ENCODE measurements around the gene AKT1.

AKT1 gene

DNA sequence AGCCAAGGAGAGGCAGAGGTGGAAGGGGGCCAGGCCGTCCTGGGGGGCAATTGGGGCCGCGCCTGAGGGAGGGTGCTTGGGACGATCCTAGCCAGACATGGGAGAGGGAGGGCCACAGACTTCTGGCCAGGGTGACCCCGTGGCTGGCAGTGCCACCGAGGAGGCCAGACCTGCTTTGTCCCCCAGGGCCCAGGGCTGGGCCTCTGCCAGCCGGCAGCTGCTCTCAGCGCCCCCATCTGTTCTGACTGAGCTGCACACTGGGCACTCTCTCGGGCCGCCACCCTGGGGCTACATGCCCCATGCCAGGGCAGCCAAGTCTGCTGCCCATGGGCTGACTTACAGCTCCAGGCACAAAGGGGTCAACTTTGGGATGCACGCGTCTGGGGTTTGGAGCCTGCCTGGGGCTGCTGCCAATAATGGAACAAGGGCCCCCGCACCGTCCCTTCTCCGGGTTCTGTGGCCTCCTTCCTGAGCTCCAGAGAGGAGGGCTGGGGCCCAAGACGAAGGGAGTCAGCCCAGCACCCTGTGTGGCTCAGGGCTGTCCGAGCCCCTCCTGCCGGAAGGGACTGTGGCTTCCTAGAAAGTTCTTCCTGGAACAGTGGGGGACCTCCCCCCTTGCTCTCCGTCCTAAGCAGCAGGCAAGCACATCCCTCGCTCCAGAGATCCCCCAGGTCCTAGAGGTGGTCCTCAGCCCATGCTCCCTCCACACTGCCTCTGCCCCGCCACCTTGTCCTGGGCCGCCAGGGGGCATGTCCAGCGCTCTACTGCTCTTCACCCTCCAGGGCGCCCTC lies 70.4 kb downstream of the AKT1 start:
- H4K8ac ChIP-seq (ENCODE audit: low read depth, low read length): peak overlapping the region; percentile 92
- H3K4me2 ChIP-seq (ENCODE audit: insufficient read depth, low read length, poor library complexity, severe bottlenecking): peak overlapping the region; percentile 89
- no peaks in the 10 kb centered on the region for H3K9me3 ChIP-seq (replicated peaks in 1 of 2; ENCODE audit: control insufficient read depth in 2 of 2, insufficient read depth in 1 of 2, low read depth in 1 of 2, low read length in 2 of 2)
- no peak for DNase-seq (ENCODE audit: low spot score)
- peak overlapping the region; percentile 41 for H2BK12ac ChIP-seq (ENCODE audit: low read length)
- peak overlapping the region; percentile 72 for H4K91ac ChIP-seq (ENCODE audit: low read depth, low read length, poor library complexity)
- H3K23ac ChIP-seq (ENCODE audit: low read depth, low read length, poor library complexity): peak overlapping the region; percentile 93
- H3K36me3 ChIP-seq (replicated peaks in 1 of 2; ENCODE audit: control insufficient read depth in 2 of 2, insufficient read depth in 2 of 2, low read length in 2 of 2): peaks cover 0 to 2% of the 10 kb centered on the region in 2 donors
- H3K18ac ChIP-seq (ENCODE audit: low read length): peak overlapping the region; percentile 94
- H3K27ac ChIP-seq (replicated peaks; ENCODE audit: low read length): no peak overlapping the region
- peak overlapping the region; percentile 47 for H3K14ac ChIP-seq (ENCODE audit: low read length)
- H3K9ac ChIP-seq (ENCODE audit: low read depth, low read length, poor library complexity): peak overlapping the region; percentile 84
- peaks cover 16 to 17% of the 10 kb centered on the region in 2 donors for H3K4me1 ChIP-seq (ENCODE audit: control insufficient read depth in 2 of 2, insufficient read depth in 1 of 2, low read depth in 1 of 2, low read length in 2 of 2)
- peak overlapping the region; percentile 94 for H2BK15ac ChIP-seq (ENCODE audit: low read length)
- H3K27me3 ChIP-seq (ENCODE audit: control insufficient read depth in 3 of 3, insufficient read depth in 3 of 3, low read depth in 1 of 3, low read length in 3 of 3): no peaks in the 10 kb centered on the region
- H3K79me1 ChIP-seq (ENCODE audit: low read depth, low read length): peaks cover 14% of the 10 kb centered on the region
- WGBS, 2 donors (ENCODE audit: extremely low coverage in 2 of 2, insufficient read length in 2 of 2, insufficient replicate concordance in 1 of 2): no CpG with 5 or more reads among the region's 24 CpGs
- peak overlapping the region; percentile 4 for H3K4ac ChIP-seq (ENCODE audit: low read length)
- peak overlapping the region; percentile 57 to 92 for H3K4me3 ChIP-seq (ENCODE audit: low read length in 2 of 2)
- peak overlapping the region; percentile 100 for H2AK5ac ChIP-seq (ENCODE audit: low read depth, low read length)
- peak overlapping the region; percentile 88 for H2AFZ ChIP-seq (ENCODE audit: low read length)
- no peak overlapping the region for H2BK120ac ChIP-seq (ENCODE audit: low read depth, low read length)
- peak overlapping the region; percentile 11 for H2BK5ac ChIP-seq (ENCODE audit: low read length)

- peak overlapping the region; percentile 93 for H3K23ac ChIP-seq (ENCODE audit: low read depth, low read length, poor library complexity)
- DNase-seq (ENCODE audit: low spot score): no peak
Measured at GRCh38 chr14:104724407-104724980, 71.1 kb downstream of the AKT1 start.

DNA sequence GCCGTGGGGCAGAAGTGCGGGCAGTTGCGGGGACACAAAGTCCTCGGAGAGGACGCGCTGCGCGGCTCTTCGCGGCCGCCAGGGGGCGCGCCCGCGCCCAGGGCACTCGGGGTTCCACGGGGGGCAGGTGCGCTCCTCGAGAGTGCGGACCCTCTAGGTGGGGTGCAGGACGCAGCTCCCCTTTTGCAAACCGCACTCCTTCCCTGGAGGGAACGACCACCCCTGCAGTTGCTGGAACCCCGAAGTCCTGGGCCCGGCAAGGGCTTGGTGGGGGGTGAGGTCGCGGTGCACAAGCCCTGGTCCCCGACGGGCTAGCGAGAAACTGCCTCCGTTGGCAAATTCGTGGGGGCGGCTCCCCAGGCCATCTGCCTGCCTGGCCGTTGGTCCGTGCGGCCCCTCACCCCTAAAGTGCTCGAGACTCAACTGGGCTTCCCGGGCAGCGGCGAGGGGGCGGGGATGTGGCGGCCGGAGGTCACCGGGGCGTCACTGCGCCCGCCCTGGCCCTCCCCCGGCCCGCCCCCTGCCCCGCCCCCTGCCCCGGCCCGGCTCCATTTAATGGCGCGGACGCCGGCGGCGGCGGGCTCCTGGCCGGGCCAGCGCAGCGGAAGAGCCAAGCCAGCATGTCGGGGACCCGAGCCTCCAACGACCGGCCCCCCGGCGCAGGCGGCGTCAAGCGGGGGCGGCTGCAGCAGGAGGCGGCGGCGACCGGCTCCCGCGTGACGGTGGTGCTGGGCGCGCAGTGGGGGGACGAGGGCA lies 71.7 kb downstream of the AKT1 start, which contains the start of gene ADSS1:
Gene ADSS1, plus strand, starts transcription at position 579 of the 756 bp plus-strand sequence. Its CDS starts 42 bp downstream, at position 621.
- H2AFZ ChIP-seq (ENCODE audit: low read length): peak within 1 kb of the TSS; percentile 88
- peak within 1 kb of the TSS; percentile 99 for H3K18ac ChIP-seq (ENCODE audit: low read length)
- H4K91ac ChIP-seq (ENCODE audit: low read depth, low read length, poor library complexity): no peak within 1 kb of the TSS
- peak; percentile 65 for DNase-seq (ENCODE audit: low spot score)
- no CpG with 5 or more reads among the region's 82 CpGs for WGBS, 2 donors (ENCODE audit: extremely low coverage in 2 of 2, insufficient read length in 2 of 2, insufficient replicate concordance in 1 of 2)
- peak within 1 kb of the TSS; percentile 10 for H3K4ac ChIP-seq (ENCODE audit: low read length)
- H3K4me3 ChIP-seq (ENCODE audit: low read length in 2 of 2): peak within 1 kb of the TSS; percentile 57 to 92
- peaks cover 16 to 17% of the 10 kb centered on the region in 2 donors for H3K4me1 ChIP-seq (ENCODE audit: control insufficient read depth in 2 of 2, insufficient read depth in 1 of 2, low read depth in 1 of 2, low read length in 2 of 2)
- H4K8ac ChIP-seq (ENCODE audit: low read depth, low read length): peak within 1 kb of the TSS; percentile 92
- peak within 1 kb of the TSS; percentile 95 for H3K9ac ChIP-seq (ENCODE audit: low read depth, low read length, poor library complexity)
- H3K79me1 ChIP-seq (ENCODE audit: low read depth, low read length): peaks cover 12% of the 10 kb centered on the region
- peak within 1 kb of the TSS; percentile 95 for H2BK5ac ChIP-seq (ENCODE audit: low read length)
- peak within 1 kb of the TSS; percentile 100 for H2AK5ac ChIP-seq (ENCODE audit: low read depth, low read length)
- peak within 1 kb of the TSS; percentile 94 for H2BK15ac ChIP-seq (ENCODE audit: low read length)
- peak within 1 kb of the TSS; percentile 93 for H3K23ac ChIP-seq (ENCODE audit: low read depth, low read length, poor library complexity)
- no peaks in the 10 kb centered on the region for H3K27me3 ChIP-seq (ENCODE audit: control insufficient read depth in 3 of 3, insufficient read depth in 3 of 3, low read depth in 1 of 3, low read length in 3 of 3)
- peak within 1 kb of the TSS; percentile 41 for H2BK12ac ChIP-seq (ENCODE audit: low read length)
- H2BK120ac ChIP-seq (ENCODE audit: low read depth, low read length): peak within 1 kb of the TSS; percentile 28
- no peak within 1 kb of the TSS for H3K27ac ChIP-seq (replicated peaks; ENCODE audit: low read length)
- peak within 1 kb of the TSS; percentile 89 for H3K4me2 ChIP-seq (ENCODE audit: insufficient read depth, low read length, poor library complexity, severe bottlenecking)
- peak within 1 kb of the TSS; percentile 99 for H3K14ac ChIP-seq (ENCODE audit: low read length)
- H3K36me3 ChIP-seq (replicated peaks in 1 of 2; ENCODE audit: control insufficient read depth in 2 of 2, insufficient read depth in 2 of 2, low read length in 2 of 2): peaks cover 2 to 12% of the 10 kb centered on the region in 2 donors
- no peaks in the 10 kb centered on the region for H3K9me3 ChIP-seq (replicated peaks in 1 of 2; ENCODE audit: control insufficient read depth in 2 of 2, insufficient read depth in 1 of 2, low read depth in 1 of 2, low read length in 2 of 2)

More at GRCh38 chr14:104724407-104724980, 71.1 kb downstream of the AKT1 start:
- no peaks in the 10 kb centered on the region for H3K9me3 ChIP-seq (replicated peaks in 1 of 2; ENCODE audit: control insufficient read depth in 2 of 2, insufficient read depth in 1 of 2, low read depth in 1 of 2, low read length in 2 of 2)
- peak overlapping the region; percentile 11 for H2BK5ac ChIP-seq (ENCODE audit: low read length)
- peaks cover 2 to 6% of the 10 kb centered on the region in 2 donors for H3K36me3 ChIP-seq (replicated peaks in 1 of 2; ENCODE audit: control insufficient read depth in 2 of 2, insufficient read depth in 2 of 2, low read length in 2 of 2)
- H4K8ac ChIP-seq (ENCODE audit: low read depth, low read length): peak overlapping the region; percentile 92
- no peaks in the 10 kb centered on the region for H3K27me3 ChIP-seq (ENCODE audit: control insufficient read depth in 3 of 3, insufficient read depth in 3 of 3, low read depth in 1 of 3, low read length in 3 of 3)
- peaks cover 12% of the 10 kb centered on the region for H3K79me1 ChIP-seq (ENCODE audit: low read depth, low read length)
- H3K4ac ChIP-seq (ENCODE audit: low read length): peak overlapping the region; percentile 4
- H3K18ac ChIP-seq (ENCODE audit: low read length): peak overlapping the region; percentile 99
- H2BK120ac ChIP-seq (ENCODE audit: low read depth, low read length): no peak overlapping the region
- H2AFZ ChIP-seq (ENCODE audit: low read length): peak overlapping the region; percentile 88
- H2BK12ac ChIP-seq (ENCODE audit: low read length): no peak overlapping the region
- no peak overlapping the region for H3K27ac ChIP-seq (replicated peaks; ENCODE audit: low read length)
- H3K14ac ChIP-seq (ENCODE audit: low read length): peak overlapping the region; percentile 99
- peak overlapping the region; percentile 89 for H3K4me2 ChIP-seq (ENCODE audit: insufficient read depth, low read length, poor library complexity, severe bottlenecking)
- H4K91ac ChIP-seq (ENCODE audit: low read depth, low read length, poor library complexity): no peak overlapping the region
- H3K4me1 ChIP-seq (ENCODE audit: control insufficient read depth in 2 of 2, insufficient read depth in 1 of 2, low read depth in 1 of 2, low read length in 2 of 2): peaks cover 16 to 17% of the 10 kb centered on the region in 2 donors
- no CpG with 5 or more reads among the region's 27 CpGs for WGBS, 2 donors (ENCODE audit: extremely low coverage in 2 of 2, insufficient read length in 2 of 2, insufficient replicate concordance in 1 of 2)
- peak overlapping the region; percentile 57 to 92 for H3K4me3 ChIP-seq (ENCODE audit: low read length in 2 of 2)
- peak overlapping the region; percentile 94 for H2BK15ac ChIP-seq (ENCODE audit: low read length)
- peak overlapping the region; percentile 95 for H3K9ac ChIP-seq (ENCODE audit: low read depth, low read length, poor library complexity)
- H2AK5ac ChIP-seq (ENCODE audit: low read depth, low read length): peak overlapping the region; percentile 100

Data from neuronal stem cell (in vitro differentiated cells).